Measurements from ENCODE around the gene NRCAM.

The NRCAM gene

DNA sequence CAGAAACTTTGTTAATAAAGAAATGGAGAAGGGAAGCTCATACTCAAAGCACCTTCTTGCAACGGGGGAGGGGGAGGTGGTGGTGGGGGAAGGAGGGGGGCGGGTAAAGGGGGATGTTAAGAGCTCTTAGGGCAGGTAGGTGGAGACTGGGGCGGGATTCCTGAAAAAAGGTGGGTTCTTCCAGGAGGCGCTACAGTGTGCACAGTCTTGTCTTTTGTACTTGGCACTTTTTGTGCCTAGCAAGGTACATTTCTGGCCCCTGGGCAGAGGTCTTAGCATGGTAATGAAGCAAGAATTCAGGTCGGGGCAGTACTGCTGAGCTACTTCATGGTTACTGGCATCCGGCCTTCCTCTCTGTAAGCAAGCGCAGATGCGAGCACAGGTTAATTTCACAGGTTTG lies 310.8 kb downstream of the NRCAM start:
- DNase-seq = no peak

DNA sequence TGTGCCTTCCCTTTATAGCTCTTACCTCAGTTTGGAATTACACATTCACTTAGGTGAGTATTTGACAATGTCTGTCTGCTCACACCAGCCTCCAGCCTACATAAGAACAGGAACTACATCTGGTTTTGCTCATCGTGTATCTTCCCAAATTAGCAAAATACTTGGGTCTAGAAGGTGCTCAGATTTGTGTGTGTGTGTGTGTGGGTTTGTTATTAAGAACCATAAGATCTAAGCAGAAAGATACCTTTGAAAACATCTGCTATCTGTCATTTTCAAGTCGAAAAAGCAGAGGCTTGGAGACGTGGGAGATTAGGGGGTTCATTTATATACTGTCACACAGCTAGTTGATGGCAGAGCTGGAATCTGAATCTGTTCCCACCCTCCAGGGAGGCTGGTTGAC lies 311.3 kb downstream of the NRCAM start:
- DNase-seq = no peak

DNA sequence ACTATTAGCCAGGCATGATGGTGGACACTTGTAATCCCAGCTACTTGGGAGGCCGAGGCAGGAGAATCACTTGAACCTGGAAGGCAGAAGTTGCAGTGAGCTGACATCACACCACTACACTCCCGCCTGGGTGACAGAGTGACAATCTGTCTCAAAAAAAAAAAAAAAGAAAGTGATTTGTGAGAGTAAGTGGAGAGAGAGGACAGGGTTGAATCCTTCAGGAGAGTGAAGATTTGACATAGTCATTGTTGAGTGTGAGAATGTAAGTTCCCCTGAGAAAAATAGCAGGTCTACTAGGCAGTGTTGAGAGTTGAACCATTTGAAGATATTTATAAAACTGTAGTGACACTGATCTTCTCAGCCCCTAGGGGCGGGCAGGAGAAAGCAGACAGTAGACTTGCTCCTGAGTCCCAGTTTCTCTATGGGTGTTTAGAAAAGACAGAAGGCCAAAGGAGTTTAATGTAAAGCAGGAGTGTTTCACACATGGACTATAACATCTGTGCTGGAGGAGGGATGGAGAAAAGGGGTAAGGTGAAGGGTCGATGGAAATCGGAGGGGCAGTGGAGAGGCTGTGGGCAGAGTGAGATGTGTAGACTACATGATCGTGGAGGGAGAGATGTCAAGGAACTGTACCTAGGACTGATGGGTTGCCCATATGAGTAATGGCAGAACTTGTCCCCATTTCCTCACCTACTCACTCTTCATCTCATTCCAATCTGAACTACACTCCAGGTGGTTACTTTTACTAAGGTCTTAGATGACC lies 312.4 kb downstream of the NRCAM start:
- DNase-seq = no peak

DNA sequence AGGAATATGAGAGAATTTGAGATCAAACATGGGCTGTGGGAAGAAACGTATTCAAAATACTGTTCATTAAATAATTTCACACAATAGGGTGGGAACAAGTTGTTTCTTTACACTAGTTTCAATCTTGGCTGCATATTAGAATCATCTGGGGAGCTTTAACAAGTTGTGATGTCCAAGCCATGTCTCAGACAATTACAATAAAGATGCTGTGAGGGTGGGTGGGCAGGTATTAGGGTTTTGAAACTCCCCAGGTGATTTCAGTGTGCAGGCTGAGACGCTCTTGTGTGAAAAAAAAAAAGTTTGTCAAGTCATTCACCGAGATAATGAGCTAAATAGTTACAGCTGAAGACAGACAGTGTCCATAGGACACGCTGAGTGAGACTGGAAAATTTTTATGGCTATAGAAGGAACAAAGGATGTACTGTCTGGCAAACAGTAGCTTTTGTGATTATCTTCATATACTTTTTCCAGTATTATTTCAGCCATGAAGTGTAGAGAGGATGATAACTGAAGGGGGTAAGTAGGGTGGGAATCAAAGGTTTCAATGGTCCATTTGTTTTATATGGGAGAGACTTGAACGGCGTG lies 313.5 kb downstream of the NRCAM start:
- no peak for DNase-seq

DNA sequence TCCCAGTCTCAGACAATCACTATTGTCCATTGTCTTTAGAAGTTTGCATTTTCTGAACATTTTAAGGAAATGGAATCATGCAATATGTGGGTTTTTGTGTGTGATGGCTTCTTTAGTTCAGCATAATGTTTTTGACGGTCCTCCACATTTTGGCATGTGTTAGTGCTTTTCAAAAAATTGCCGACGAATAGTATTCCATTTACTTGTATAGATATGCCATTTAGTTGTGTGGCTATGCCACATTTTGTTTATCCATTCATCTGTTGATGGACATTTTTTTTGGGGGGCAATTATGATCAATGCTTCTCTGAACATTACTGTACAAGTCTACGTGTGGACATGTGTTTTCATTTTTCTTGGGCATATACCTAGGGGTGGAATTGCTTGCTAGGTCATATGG lies 314.1 kb downstream of the NRCAM start:
- no peak for DNase-seq

DNA sequence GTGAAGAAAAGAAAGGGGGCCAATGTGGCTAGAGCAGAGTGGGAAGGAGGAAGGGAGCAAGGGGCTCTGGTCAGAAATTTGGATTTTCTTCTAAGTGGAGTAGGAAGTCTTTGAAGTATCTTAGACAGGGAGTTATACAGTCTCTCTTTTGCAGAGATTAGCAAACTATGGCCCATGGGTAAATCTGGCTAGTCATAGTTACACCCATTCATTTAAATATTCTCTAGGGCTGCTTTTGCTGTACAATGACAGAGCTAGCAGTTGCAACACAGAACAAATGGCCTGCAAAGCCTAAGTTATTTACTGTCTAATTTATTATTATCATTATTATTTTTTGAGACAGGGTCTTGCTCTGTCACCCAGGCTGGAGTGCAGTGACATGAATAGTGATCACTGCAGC lies 315.6 kb downstream of the NRCAM start:
- DNase-seq = no peak

DNA sequence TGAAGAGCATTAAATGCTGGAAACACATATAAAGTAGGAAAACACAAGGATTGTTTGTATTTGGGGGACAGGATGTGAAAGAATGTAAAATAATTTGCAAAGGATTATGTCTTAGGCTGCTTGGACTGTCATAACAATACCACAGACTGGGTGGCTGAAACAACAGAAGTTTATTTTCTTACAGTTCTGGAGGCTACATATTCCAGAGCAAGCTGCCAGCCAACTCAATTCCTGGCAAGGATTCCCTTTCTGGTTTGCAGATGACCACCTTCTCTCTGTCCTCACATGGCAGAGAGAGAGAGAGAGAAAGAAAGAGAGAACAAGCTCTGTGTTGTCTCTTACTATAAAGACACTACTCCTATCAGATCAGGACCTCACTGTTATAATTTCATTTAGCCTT lies 317.3 kb downstream of the NRCAM start:
- DNase-seq = no peak

DNA sequence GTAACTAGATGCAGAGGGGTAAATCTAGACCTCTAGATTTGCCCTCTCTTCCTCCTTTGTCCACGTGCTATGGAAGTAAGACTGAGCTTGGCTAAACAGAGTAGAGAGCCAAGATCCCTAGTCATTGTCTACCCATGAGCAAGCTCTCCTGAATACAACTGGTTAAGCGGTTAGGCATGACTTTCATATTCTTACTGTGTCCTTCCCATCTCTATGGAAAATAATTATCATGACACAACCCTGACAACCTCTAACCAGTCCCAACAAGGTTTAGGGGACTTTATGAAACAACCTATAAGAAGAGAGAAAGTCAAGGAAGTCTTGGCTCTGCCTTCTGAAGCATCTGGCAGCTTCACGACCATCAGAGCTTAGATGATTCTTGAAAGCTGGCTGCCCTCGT lies 318.2 kb downstream of the NRCAM start:
- no peak for DNase-seq

DNA sequence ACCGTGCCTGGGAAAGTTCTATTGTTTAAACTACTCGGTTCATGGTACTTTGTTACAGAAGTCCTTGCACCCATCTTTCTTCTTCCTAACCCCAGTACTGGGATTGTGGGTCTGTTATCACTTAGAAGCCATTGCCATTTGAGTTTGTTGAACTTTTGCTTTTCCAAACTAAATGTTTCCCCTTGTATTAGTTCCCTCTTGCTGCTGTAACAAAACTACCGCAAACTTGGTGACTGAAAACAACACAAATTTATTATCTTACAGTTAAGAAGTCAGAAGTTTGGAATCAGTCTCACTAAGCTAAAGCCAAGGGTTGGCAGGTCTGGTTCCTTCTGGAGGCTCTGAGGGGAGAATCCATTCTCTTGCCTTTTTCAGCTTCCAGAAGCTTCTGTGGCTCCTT lies 319.2 kb downstream of the NRCAM start:
- no peak for DNase-seq

DNA sequence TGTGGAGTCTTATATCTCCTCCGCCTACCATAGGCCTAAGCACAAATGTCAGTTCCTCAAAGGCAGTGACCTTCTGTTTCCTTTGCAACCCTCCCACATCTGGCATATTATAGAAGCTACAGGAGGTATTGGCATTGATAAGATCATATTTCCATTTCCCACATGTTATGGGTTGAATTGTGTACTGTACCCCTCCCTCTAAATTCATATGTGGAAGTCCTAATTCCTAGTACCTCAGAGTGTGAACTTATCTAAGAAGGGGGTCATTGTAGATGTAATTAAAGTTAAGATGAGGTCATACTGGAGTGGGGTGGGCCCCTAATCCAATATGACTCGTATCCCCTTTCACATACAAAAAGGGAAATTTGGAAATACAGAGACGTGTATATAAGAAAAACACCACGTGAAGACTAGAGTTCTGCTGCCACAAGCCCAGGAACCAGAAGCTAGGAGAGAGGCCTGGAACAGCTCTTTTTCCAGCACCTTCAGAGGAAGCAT lies 320.0 kb downstream of the NRCAM start:
- DNase-seq = peak; percentile 21

DNA sequence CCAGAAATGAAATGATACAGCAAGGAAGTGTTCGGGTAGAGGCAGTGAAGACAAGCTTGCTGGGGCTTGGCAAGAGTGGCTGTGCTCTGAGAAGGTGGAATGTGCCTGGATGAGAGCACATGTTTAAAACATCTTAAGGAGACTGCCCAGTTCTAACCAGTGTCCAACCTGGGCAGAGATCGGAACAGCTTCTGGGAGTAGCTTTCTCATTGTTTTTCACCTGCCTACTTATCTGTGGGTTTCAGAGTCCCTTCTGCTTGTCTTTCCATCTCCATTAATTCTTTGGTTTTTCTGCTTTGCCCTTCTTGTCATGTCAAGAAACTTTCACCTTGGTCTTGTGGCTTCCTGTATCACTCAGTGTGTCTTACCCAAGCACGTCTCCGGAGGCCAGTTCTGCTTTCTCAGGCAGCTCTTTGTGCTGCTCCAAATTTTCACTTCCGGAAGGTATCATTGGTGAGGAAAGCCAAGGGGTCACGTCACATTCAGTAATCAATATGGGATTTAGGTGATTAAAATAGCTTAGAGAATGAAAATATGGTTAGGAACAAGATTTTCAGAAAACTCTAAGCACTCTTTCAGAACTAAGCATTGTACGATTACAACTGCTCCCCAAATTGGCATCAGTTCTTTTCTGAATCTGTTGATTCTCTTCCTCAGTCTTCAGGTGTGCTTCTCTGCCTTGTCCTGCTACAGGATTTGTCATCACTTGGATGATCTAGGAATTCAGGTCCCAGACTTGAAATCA lies 320.6 kb downstream of the NRCAM start:
- no peak for DNase-seq

DNA sequence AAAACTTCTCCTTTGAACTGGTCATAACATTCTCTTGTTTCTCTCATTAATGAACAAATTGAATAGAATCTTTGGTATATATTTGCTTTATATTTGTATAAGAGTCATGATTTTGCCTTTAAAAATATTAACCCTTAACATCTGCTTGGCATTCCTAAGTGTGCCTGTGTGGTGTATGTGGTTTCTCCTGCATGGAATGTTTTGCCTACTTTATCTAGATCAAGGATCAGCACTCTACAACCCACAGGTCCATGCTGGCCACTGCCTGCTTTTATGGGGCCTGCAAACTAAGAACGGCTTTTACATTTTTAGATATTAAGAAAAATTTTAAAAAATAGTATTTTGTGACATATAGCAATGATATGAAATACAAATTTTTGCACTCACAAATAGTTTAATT lies 321.8 kb downstream of the NRCAM start:
- DNase-seq = no peak

DNA sequence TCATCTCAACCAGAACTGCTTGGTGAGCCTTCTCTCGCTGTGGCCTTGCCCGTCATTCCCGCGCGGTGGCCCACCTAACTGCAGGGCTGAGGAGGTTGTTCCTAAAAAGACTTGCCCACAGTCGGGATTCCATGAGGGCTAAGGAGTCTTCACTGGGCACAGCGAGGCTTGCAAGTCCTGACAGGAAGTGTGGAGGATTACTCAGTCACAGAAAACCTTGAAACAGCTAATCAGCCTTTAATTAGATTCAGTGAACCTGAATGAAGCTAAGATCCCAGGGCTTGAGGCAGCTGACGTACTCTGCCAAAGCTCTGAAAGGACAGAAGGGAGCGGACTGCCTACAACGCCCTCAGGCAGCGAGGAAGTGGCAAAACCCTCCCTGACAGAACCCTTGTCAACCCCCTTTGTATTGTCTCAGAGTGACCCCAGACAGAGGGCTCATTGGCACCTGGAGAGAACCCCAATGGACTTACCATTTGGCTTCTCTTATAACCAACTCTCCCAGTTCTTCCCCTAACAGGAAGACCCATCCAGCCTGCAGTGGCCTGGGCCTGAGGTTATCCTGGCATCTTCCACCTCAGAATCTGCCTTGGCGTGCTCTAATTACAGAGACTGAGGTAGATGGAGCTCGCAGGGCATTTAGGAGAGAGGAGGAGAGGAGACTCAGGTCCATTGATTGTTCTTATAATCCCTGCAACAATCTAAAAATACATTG lies 323.5 kb downstream of the NRCAM start:
- DNase-seq = peak; percentile 98

DNA sequence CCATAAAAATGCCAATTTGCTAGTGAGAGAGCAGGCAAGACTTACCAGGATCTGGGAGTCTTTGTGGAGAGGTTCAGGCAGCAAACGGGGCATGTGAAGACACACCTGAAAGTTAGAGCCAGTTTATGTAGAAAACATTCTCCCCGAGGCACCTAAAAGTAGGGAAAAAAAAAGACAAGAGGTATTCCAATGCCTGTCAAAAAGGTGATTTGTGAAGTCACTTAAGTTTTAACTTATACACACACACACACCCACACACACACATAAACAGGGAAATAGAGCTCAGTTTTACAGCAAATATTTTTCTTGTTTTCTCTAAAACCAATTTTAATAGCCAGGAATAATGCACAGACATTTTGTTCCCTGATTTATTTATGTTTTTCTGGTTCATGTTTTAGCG lies 326.0 kb downstream of the NRCAM start, which contains the start of gene LAMB4:
LAMB4 (minus strand) TSS at position 101 of the 400 bp plus-strand sequence. CDS start 7,197 bp downstream, outside the sequence.
- no peak for DNase-seq

DNA sequence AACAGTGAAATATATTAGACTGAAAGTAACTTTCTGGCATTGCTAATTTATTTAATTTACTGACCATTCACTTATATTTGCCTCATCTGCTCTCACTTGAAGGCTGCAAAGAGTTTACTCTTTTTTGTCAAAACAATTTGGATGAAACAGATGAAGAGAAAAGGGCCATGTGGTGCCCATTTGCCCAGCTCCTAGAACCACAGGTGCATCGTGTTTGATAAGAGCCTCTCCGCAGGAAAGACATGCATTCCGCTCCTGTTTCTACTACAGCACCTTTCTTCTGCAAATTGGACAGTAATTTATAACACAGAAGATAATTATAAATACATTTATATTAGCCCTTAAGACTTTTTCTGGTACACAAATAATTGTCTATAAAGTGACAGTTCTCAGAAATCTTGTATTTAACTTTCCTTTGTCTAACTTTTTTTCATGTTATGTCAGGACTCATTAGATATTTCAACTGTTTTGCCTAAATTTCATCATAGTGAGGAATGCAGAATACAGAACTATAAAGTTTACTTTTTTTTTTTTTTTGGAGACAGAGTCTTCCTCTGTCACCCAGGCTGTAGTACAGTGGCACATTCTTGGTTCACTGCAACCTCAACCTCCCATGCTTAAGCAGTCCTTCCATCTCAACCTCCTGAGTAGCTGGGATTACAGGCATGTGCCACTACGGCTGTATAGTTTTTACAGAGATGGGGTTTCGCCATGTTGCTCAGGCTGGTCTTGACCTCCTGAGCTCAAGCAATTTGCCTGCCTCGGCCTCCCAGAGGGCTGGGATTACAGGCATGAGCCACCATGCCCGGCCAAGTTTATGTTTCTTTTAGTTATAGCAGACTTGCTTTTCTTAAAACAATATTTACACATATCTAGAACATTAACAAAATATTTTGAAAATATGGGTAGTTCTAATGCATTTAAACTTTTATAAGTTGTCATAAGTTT lies 326.9 kb downstream of the NRCAM start:
- no peak for DNase-seq

DNA sequence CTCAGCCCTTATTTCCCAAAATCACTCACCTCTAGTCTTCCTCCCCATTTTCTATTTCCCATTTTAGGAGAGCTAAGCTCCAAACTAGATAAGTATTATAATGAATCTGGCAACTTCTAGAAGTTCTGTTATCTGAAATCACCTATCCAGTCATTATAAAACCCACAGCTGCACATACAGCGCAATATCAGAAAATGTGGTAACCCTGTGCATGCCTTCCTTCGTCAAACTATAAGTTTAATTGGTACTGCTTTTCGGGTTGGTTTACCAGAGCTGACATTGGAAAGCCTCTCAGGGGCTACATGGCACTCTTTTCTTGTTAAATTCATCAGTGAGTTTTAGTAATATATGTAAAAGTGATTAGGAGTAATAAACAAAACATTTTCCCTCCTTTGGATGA lies 327.7 kb downstream of the NRCAM start:
- no peak for DNase-seq

DNA sequence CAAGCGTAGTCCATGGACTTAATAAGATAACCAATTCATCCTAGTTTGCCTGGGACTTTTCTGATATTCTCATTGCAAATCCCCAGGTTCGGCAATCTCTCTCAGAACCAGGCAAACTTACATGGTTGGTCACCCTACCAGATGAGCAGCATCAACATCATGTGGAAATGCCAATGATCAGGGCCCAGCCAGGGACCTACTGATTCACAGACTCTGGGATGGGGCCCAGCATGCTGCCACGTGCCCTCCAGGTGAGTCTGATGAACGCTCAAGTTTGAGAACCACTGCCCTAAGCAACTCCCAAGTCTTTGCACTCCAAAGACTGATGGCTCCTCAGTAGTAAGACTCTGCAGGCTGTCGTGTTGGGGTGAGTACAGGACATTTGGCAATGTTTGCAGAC lies 328.8 kb downstream of the NRCAM start:
- DNase-seq = no peak

DNA sequence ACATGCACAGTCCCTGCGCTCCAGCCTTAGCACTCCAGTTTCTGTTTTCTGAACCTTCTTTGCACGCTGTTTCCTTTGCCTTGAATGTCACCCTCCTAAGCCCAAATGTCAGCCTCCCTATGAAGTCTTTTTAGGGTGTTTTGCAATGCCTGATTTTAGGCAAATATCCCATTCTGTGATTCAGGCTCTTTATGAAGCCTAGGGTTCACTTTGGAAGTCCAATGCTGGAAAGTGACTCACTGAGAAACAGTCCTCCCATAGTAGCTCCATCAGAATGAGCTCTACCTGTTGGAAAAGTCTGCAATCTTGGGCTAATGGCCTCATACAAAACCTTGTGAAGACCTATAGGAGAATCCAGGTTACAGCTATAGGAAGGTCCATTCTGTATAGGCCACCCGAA lies 331.4 kb downstream of the NRCAM start:
- no peak for DNase-seq

DNA sequence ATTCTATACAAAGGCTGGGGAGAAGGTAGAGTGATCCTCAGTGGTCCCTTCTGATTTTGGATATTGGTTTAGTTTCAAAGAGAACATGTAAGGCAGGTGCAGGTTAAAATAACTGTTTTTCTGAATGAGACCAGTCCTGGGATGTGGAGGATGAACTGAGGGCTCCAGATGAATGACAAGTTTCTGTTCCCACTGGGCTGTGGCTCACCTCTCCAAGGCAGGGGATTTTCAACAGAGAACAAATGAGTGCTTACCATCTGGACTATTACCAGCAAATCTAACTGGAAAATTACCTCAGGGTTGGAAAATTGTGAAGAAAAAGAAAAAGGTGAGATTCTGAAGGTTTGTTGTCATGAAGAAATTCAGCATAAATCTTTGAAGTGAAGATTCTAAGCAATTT lies 334.1 kb downstream of the NRCAM start:
- no peak for DNase-seq

DNA sequence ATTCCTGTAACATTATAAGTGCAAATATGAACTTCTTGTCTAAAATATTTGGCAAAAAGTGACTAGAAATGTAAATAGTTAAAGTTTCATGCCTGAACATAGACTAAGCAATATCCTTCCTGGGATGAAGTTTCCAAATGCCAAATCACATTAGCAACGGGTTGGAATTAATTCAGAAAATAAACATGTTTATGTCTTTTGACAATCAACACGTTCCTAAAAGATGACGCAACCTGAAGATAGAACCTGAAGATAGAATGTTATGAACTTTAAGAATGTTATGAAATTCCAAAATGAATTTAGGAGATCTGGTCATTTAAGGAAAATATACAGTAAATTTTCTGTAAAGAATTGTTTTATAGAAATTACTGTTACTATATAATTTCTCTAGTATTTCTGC lies 335.3 kb downstream of the NRCAM start:
- no peak for DNase-seq

DNA sequence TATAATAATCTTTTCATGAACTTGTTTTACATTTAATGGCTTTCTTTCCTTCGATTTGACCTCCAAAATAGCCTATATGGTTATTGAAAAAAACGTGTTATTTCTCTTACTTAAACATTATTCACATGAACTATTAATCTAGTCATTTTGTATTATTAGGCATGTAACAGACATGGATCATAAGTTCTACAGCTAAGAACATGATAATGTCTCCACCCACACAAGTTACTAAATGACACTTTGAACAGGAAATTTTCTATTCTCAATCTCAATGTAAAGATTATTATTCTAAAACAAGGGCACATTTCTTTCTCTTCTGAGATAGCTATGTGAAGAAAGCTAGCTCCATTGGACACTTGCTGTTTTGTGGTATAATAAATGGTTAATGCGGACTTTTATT lies 336.0 kb downstream of the NRCAM start:
- no peak for DNase-seq

DNA sequence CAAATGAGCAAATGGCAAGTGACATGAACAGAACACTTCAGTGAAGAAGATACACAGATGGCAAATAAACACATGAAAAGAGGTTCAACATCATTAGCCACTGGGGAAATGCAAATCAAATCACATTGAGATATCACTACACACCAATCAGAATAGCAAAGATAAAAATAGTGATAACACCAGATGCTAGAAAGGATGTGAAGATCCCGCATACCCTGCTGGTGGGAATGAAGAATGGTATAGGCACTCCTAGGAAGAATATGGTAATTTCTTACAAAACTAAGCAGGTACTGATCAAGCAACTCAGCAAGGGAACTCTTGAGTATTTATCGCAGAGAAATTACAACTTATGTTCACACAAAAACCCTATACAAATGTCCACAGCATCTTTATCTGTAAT lies 337.3 kb downstream of the NRCAM start:
- DNase-seq = no peak
